ENCODE measurements around the gene PRICKLE2. TPM values are rescaled to one million over a fixed set of nuclear protein-coding genes. Genes with fewer than 3 reads are reported as not detected.

PRICKLE2 gene
- total RNA-seq, 1 experiment from 2014 or later = 1.5 TPM

DNA sequence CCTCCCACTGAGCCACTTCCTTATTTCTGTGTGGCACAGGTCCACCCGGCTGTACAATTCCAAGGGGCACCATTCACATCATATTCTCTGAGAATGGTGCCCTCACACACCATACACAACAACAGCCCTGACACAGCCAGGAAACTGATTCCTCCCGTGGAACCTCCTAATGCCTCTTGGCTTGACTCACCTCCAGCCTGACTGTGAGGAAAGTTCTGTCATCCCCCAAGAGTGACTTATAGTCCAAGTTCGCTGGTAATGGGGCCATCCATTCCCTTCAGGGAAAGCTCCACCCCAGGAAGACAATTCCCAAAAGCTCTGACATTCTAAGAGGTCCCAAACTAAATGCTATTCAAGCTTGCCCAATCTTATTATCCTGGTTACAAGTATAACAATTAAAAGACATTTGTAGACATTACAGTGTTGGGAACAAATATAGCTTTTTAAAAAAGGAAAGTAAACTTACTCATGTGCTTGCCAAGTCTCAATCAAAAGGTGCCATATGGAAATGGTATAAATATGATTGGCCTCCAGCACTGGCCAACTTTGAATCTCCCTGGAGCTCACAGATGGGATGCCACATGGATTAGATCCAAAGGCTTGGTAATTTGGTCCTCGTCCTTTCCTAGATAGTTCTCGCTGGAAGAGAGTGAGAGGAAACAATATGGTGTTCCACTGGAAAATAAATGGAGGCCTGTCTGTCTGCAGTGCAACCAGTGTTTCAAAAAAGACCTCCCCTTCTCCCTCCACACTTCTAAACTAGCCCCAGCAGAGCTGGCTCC is 145.7 kb downstream of the PRICKLE2 start:
- Histone ChIP-seq H3K36me3 (replicated peaks; ENCODE audit: control insufficient read depth, insufficient read depth, low read length) (no peaks in the 10 kb centered on the region), H3K27me3 (ENCODE audit: control insufficient read depth, insufficient read depth, low read length) (no peaks in the 10 kb centered on the region), H3K4me3 (ENCODE audit: insufficient read depth, low read depth, low read length) (no peak overlapping the region)
- no peak for DNase-seq

DNA sequence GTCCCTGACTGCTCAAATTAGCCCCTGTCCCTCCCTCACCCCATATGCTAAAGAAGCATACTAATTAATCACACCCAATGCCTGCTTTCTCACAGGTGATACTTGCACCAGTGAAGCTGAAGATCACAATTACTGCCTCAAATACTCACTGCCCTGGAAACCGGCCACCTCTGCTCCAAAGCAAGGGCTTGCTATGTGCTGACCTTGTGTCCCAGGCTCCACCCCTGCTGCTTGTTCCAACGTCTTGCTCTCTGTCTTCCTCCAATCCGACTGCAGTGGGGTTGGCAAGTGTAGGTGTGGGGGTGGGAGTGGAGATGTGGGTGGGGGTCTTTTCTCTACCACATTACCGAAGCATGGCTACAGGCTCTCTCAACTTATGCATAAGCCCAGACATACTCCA is 146.3 kb downstream of the PRICKLE2 start:
- no peaks in the 10 kb centered on the region for H3K27me3 ChIP-seq (ENCODE audit: control insufficient read depth, insufficient read depth, low read length)
- DNase-seq = no peak
- no peak overlapping the region for H3K4me3 ChIP-seq (ENCODE audit: insufficient read depth, low read depth, low read length)
- no peaks in the 10 kb centered on the region for H3K36me3 ChIP-seq (replicated peaks; ENCODE audit: control insufficient read depth, insufficient read depth, low read length)

DNA sequence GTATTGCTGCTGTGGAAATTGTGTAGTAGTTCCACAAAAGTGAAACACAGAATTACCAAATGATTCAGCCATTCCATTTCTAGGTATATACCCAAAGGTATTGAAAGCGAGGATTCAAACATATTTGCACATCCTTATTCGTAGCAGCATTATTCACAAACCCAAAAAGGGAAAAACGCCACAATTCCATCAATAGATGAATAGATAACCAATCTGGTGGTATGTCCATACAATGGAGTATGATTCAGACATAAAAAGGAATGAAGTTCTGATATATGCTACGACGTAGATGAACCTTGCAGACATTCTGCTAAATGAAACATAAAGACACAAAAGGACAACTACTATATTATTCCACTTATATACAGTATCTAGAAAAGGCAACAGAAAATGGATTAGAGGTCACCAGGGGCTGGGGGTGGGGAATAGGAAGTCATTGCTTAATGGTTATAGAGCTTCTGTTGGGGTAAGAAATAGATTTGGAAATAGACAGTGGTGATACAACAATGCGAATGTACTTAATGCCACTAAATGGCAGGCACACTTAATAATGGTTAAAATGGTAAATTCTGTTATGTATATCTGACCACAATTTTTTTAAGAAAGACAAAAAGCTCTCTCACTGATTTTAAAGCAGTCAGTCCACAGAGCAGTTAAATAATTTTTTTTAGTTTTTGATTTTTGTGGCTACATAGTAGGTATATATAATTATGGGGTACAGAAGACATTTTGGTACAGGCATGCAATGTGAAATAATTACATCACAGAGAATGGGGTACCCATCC is 150.2 kb downstream of the PRICKLE2 start:
- H3K27me3 ChIP-seq (ENCODE audit: control insufficient read depth, insufficient read depth, low read length) = no peaks in the 10 kb centered on the region
- no peak overlapping the region for H3K4me3 ChIP-seq (ENCODE audit: insufficient read depth, low read depth, low read length)
- H3K36me3 ChIP-seq (replicated peaks; ENCODE audit: control insufficient read depth, insufficient read depth, low read length) = no peaks in the 10 kb centered on the region

DNA sequence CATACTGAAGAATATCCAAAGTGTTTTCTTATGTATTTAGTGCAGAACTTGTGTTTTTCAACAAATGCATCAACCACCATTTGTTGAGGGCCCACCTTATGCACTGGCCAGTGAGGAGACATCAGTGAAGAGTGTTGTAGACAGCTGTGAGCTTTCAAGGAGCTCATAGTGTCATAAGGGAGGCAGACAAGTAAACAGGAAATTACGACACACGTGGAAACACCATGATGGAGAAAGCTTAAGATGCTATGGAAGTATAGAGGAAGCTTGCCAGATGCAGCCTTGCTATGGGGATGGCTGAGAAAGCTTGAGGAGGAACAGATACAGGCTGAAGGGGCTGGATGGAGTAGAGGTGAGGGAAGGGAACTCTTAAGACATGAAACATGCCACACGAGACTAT is 151.2 kb downstream of the PRICKLE2 start:
- Histone ChIP-seq H3K36me3 (replicated peaks; ENCODE audit: control insufficient read depth, insufficient read depth, low read length) (no peaks in the 10 kb centered on the region), H3K4me3 (ENCODE audit: insufficient read depth, low read depth, low read length) (no peak overlapping the region), H3K27me3 (ENCODE audit: control insufficient read depth, insufficient read depth, low read length) (no peaks in the 10 kb centered on the region)
- DNase-seq = no peak

More for the DNA sequence above, 150.2 kb downstream of the PRICKLE2 start:
- no peak for DNase-seq

DNA sequence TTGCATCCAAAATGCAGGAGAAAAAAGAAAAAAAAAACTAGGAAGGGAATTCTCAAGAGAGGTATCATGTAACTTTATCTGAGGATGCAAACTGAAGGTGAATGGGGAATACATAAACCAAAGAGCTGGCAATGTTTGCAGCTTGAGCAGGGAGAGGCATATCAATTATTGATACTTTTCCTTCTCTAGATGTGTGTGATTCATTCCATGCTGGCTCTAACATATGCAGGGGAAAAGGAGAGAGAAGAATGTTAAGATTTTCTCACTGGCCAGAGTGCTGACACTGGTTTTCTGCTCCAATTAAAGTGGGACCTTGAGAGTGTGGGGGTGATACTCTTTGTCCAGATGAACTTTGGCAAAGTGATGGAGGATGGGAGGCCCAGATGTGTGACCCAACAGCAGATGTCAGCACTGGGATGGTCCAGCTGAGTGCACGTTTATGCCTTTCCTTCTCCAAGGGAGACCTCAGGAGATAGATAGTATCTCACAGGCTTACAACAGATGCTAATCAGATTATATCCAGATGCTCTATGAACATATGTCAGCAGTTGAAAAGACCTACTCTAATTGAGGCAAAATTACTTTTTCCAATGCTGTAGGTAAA is 152.0 kb downstream of the PRICKLE2 start:
- DNase-seq = no peak
- Histone ChIP-seq H3K4me3 (ENCODE audit: insufficient read depth, low read depth, low read length) (no peak overlapping the region), H3K36me3 (replicated peaks; ENCODE audit: control insufficient read depth, insufficient read depth, low read length) (no peaks in the 10 kb centered on the region)

DNA sequence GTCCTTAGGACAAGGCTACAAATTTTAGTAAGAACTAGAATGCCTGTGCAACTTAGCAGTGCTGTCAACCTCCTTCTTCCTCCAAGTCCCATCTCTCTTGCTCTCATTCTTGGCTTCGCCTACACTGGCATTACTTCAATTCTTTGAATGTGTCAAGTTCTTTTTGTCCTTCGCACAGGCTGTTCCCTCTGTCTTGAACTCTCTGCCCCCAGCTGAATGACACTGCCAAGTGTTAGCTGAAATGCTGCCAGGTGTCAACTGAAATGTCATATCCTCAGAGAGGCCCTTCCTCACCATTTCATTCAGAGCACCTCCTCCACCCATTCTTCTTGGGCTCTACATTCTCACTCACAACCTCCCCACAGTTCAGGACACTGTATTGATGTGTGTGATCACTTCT is 153.1 kb downstream of the PRICKLE2 start:
- Histone ChIP-seq H3K36me3 (replicated peaks; ENCODE audit: control insufficient read depth, insufficient read depth, low read length) (no peaks in the 10 kb centered on the region), H3K27me3 (ENCODE audit: control insufficient read depth, insufficient read depth, low read length) (no peaks in the 10 kb centered on the region), H3K4me3 (ENCODE audit: insufficient read depth, low read depth, low read length) (no peak overlapping the region)
- DNase-seq = no peak

More for the DNA sequence above, 152.0 kb downstream of the PRICKLE2 start:
- H3K27me3 ChIP-seq (ENCODE audit: control insufficient read depth, insufficient read depth, low read length) = no peaks in the 10 kb centered on the region

DNA sequence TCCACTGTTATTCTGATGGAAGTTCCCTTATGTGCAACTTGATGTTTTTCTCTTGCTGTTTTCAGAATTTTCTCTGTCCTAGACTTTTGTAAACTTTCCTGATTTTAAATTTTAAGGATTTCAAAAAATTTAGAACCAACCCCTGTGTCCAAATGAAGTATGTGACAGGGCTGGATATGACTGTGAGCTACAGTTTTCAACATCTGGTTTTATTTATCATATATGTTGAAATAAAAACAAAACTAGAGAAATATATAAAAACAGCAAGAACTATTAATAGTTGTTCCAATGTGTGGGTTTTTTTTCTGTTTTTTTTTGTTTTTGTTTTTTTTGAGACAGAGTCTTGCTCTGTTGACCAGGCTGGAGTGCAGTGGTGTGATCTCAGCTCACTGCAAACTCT is 154.6 kb downstream of the PRICKLE2 start:
- no peaks in the 10 kb centered on the region for H3K27me3 ChIP-seq (ENCODE audit: control insufficient read depth, insufficient read depth, low read length)
- H3K36me3 ChIP-seq (replicated peaks; ENCODE audit: control insufficient read depth, insufficient read depth, low read length) = no peaks in the 10 kb centered on the region
- no peak for DNase-seq
- H3K4me3 ChIP-seq (ENCODE audit: insufficient read depth, low read depth, low read length) = no peak overlapping the region

DNA sequence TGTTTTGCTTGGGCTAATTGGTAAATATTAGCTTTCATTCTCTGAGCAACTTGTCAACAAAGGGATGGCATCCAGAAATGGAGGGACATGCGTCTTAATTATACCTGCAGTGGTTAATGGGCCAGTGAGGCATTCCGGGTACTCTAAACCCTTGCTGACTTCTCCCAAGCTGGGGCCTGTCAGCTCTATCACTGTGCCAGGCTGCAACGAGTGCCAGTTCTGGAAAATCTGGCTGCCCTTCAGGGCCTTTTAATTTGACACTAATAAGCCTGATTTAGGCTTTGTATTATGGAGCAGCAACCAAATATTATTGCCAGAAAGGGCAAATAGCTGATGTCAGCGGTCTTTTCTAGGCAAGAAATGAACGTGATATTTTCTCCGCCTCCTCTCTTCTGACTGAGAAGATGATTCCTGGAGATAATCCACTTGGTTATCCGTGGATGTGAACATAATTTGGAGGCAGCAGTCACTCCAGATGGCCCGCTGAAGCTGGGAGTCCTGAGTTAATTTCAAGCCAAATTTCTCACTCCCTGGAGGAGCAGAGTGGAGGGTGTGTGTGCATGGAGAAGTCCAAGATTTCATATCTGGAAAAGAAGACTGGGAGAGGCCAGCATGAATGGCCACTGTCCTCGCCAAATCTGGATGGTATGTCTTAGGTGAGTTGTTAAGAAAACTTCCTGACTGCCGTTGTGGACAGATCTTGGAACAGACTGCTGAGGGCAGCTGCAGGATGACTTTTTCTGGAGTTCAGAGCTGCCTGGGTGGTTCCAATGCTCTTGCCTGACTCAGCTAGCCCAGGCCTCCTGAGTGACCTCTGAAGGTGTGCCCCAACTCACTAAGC is 157.5 kb downstream of the PRICKLE2 start:
- H3K27me3 ChIP-seq (ENCODE audit: control insufficient read depth, insufficient read depth, low read length) = no peaks in the 10 kb centered on the region; the same call in 1 of the 2 replicates
- H3K36me3 ChIP-seq (replicated peaks; ENCODE audit: control insufficient read depth, insufficient read depth, low read length) = no peaks in the 10 kb centered on the region
- no peak overlapping the region for H3K4me3 ChIP-seq (ENCODE audit: insufficient read depth, low read depth, low read length)
- no peak for DNase-seq

DNA sequence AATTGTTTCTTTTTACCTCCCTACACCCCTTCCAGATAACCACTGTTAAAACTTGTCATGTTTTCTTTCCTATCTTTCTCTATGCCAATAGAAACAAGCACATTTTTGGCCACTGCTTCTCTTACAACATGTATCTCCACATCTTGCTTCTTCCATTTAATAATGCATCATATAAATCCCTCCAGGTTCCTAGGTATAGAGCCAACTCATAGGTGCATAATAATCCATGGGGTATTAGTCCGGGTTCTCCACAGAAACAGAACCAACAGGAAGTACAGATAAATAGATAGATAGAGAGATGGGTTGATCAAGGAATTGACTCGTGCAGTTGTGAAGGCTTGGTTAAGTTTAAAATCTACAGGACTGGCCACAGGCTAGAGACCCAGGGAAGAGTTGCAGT is 160.5 kb downstream of the PRICKLE2 start:
- H3K27me3 ChIP-seq (ENCODE audit: control insufficient read depth, insufficient read depth, low read length) = no peaks in the 10 kb centered on the region; the same call in 1 of the 2 replicates
- H3K36me3 ChIP-seq (replicated peaks; ENCODE audit: control insufficient read depth, insufficient read depth, low read length) = no peaks in the 10 kb centered on the region
- no peak overlapping the region for H3K4me3 ChIP-seq (ENCODE audit: insufficient read depth, low read depth, low read length)
- DNase-seq = no peak

DNA sequence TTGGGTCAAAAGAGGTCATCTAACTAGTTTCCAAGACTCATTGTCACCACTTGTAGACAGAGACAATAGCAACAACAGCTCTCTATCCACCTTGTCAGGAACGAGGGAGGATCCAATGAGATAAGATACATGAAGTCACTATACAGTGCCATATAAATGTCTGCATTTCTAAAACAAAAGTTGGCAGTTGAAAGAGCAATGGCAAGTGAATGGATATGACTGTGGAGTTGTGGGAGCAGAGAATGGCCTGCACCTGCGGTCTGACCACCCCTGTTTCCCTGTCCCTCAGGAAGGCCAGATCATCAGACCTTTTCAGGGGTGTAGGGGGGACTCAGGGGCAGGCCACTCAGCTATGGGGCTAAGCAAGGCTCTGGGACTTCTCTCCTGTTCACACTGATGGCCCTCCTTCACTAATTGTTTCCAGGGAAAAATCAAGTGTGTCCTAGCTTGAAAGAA is 161.3 kb downstream of the PRICKLE2 start:
- no peak overlapping the region for H3K4me3 ChIP-seq (ENCODE audit: insufficient read depth, low read depth, low read length)
- DNase-seq = no peak
- no peaks in the 10 kb centered on the region for H3K36me3 ChIP-seq (replicated peaks; ENCODE audit: control insufficient read depth, insufficient read depth, low read length)
- no peaks in the 10 kb centered on the region; the same call in 1 of the 2 replicates for H3K27me3 ChIP-seq (ENCODE audit: control insufficient read depth, insufficient read depth, low read length)

DNA sequence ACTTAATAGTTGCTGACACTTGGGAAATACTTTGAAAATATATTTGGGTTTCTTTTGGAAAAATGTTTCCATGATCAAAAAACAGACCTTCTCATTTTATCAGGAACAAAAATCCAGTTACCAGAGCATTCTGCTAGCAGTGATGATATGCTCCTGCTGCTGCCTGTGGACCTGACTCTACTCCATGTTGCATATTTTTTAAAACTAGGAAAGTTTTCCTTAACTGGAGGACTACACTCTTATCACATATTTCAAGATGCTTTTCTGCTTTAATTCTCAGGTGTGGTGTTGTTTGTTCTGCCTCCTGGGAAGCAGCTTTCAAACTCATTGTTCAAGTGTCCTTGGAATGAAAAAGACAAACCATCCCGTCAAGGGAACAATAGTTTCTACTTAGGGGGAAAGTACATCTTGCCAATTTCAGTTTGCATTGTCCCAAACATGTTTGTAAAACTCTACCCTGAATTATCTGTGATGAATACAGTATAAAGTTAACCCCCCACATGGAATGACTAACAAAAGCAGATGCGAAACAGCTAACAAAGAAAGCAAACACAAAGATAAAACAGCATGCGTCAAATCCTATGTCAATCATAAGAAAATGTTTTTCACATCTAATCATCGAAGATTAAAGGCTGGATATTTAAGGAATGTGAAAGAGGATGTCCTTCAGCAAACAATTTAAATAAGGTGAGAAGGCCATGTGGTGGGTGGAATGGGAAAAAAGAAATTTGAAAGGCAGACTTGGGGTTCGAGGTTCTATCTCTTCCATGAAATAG is 161.9 kb downstream of the PRICKLE2 start:
- Histone ChIP-seq H3K36me3 (replicated peaks; ENCODE audit: control insufficient read depth, insufficient read depth, low read length) (no peaks in the 10 kb centered on the region), H3K27me3 (ENCODE audit: control insufficient read depth, insufficient read depth, low read length) (no peaks in the 10 kb centered on the region; the same call in 1 of the 2 replicates), H3K4me3 (ENCODE audit: insufficient read depth, low read depth, low read length) (no peak overlapping the region)
- DNase-seq = no peak

DNA sequence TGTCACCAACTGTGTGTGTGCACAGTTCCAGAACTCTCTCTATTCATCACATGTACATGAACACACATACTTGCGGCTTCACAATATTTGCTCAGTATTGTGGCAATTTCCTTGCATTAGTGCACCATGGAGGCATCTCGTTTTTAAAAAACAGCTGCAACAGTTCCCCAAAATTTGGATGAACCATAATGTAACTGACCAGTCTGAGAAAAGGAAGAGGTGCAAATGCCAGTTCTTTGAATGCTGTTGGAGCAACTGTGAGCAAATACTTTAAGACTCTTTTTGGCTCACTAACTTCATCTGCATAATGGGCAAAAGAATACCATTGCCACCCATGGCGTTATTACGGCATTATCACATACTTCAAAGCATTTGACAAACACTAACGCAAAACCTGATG is 163.6 kb downstream of the PRICKLE2 start:
- H3K27me3 ChIP-seq (ENCODE audit: control insufficient read depth, insufficient read depth, low read length) = no peaks in the 10 kb centered on the region; the same call in 1 of the 2 replicates
- H3K36me3 ChIP-seq (replicated peaks; ENCODE audit: control insufficient read depth, insufficient read depth, low read length) = no peaks in the 10 kb centered on the region
- no peak for DNase-seq
- H3K4me3 ChIP-seq (ENCODE audit: insufficient read depth, low read depth, low read length) = no peak overlapping the region

DNA sequence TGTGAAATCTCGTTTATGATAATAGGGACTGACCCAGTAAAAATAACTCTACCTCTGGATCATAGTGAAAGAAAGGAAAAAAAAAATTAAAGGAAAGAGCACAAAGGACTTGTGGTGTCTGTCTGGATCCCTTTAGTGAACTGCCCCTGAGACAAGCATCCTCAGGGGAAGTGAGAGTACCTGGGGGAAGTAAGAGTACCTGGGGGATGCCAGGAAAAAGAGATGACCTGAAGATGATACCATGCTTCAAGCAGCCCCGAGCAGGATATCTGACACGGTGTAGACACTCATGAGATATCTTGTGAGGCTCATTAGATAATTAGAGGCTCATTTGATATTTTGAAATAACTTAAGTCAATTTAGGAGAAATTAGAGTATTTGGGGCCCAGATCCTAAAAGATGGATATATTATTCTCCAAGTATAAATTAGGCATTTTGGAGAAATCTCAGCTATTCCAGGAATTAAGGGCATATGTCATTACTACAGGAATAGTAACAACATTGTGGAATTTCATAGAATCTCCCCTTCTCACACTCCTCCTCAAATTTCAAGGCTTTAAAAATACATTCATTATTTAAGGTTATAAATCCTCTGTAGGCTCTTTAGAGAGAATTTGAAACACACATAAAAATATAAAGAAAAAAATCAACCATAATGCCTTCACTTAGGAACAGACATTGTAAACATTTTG is 165.6 kb downstream of the PRICKLE2 start:
- no peaks in the 10 kb centered on the region for H3K36me3 ChIP-seq (replicated peaks; ENCODE audit: control insufficient read depth, insufficient read depth, low read length)
- DNase-seq = no peak
- no peaks in the 10 kb centered on the region; the same call in 1 of the 2 replicates for H3K27me3 ChIP-seq (ENCODE audit: control insufficient read depth, insufficient read depth, low read length)
- H3K4me3 ChIP-seq (ENCODE audit: insufficient read depth, low read depth, low read length) = no peak overlapping the region
